ENCODE measurements around the gene CAMKMT. TPM values are rescaled to one million over a fixed set of nuclear protein-coding genes. Genes with fewer than 3 reads are reported as not detected.

The CAMKMT gene
- total RNA-seq, 2 donors from 2014 or later = 3.6 to 4.6 TPM

DNA sequence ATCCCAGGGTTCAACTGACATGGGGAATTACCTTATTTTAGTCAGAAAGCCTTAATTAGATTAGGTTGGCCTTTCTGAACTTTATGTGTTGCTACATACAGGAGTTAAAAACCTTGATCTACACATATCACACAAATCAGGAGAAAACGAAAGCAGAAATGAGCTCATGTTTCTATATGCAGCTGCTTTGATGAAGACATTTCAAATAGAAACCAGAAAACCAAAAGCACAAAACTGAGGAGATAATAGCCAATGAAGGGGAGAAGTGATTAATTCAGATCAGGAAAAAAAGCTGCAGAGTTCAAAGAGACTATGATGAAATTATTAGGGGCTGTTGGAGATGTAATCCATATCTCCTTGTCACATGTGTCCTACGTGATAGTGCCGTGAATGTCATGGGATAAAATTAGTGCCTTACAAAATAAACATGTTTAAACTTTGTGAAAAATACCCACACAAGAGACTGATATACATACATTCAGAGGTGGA lies 255.0 kb downstream of the CAMKMT start:
- no peaks in the 10 kb centered on the region for H3K27me3 ChIP-seq
- TF ChIP-seq, protein P1, sequence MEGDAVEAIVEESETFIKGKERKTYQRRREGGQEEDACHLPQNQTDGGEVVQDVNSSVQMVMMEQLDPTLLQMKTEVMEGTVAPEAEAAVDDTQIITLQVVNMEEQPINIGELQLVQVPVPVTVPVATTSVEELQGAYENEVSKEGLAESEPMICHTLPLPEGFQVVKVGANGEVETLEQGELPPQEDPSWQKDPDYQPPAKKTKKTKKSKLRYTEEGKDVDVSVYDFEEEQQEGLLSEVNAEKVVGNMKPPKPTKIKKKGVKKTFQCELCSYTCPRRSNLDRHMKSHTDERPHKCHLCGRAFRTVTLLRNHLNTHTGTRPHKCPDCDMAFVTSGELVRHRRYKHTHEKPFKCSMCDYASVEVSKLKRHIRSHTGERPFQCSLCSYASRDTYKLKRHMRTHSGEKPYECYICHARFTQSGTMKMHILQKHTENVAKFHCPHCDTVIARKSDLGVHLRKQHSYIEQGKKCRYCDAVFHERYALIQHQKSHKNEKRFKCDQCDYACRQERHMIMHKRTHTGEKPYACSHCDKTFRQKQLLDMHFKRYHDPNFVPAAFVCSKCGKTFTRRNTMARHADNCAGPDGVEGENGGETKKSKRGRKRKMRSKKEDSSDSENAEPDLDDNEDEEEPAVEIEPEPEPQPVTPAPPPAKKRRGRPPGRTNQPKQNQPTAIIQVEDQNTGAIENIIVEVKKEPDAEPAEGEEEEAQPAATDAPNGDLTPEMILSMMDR (IDR thresholded peaks at IDR 0.05) = no peak
- no peaks in the 10 kb centered on the region for H3K36me3 ChIP-seq
- no peaks in the 10 kb centered on the region for H3K9me3 ChIP-seq
- no peak for DNase-seq (ENCODE audit: low spot score)
- no peak overlapping the region for H3K27ac ChIP-seq
- no peaks in the 10 kb centered on the region for H3K4me1 ChIP-seq
- H3K4me3 ChIP-seq = no peak overlapping the region

DNA sequence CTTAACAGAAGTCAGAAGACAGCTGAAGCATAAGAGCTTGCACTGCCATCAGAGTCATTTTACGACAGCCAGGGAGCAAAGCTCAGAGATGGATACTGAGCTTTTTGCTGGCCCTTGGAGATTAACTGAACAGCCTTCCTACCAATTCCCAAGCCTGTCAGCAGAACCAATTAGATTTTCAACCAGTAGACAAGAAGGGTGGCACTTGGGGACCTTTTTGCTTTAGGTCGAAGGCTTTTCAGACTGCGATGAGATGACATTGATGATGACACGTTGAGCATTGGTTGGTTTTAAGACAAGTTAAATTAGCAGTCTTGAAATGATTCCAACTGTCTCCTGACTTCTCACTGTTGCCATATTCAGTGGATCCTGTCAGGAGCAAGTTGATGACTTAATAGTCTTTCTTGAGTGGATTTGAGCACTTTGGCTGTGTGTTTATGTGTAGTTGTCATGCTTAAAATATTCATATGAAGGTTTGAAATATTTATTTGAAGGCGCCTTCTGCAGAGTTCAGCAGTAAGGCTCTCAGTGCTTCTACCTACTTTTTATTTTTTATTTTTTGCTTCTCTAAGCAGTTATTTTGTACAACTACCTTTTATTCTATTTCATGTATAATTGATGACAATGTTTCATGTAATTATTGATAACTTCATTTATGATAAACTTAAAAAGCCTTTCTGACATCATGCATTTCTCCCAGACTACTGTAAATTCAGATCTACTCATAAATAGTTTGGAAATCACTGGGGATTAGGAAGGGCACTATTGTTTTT lies 256.7 kb downstream of the CAMKMT start:
- Histone ChIP-seq H3K36me3 (no peaks in the 10 kb centered on the region), H3K4me1 (no peaks in the 10 kb centered on the region), H3K27ac (no peak overlapping the region), H3K4me3 (no peak overlapping the region), H3K9me3 (no peaks in the 10 kb centered on the region), H3K27me3 (no peaks in the 10 kb centered on the region)
- no peak for DNase-seq (ENCODE audit: low spot score)
- TF ChIP-seq, protein P1 (IDR thresholded peaks at IDR 0.05) = no peak

DNA sequence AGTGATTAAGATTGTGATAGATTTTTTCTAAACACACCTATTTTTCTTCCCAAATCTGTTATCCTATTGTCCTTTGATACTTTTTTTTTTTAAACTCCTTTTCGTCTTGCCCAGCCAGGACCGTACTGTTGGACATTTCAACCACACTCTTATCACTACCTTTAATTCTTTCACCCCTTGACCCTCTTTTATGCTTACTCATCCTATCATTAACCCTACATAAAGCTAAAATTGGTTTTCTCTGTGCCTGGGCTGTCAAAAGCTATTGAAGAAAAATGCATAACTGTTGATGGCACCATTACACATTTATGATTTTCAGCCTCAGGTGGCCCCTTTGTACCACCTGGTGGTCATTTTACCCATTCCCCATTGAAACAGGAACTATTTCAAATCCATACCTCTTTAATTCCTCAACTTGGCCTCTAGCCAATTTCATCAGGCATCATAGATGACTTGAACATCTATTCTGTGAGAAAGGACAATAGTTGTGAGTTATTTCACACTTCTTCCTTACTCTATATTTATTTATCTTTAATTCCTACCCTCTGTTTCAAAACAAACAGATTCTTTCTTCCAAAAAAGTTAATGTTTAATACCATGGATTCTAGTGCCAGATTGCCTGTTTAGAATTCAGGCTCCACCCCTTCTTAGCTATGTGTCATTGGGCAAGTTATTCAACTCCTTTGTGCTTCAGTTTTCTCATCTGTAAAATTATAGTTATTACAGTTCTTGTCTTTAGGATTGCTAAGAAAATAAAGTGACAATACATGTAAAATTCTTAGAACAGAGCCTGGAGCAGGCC lies 258.6 kb downstream of the CAMKMT start:
- TF ChIP-seq, protein P1 (IDR thresholded peaks at IDR 0.05) = no peak
- H3K9me3 ChIP-seq = no peaks in the 10 kb centered on the region
- H3K4me1 ChIP-seq = no peaks in the 10 kb centered on the region
- no peak for DNase-seq (ENCODE audit: low spot score)
- H3K27me3 ChIP-seq = no peaks in the 10 kb centered on the region
- H3K27ac ChIP-seq = no peak overlapping the region
- H3K36me3 ChIP-seq = no peaks in the 10 kb centered on the region
- no peak overlapping the region for H3K4me3 ChIP-seq

DNA sequence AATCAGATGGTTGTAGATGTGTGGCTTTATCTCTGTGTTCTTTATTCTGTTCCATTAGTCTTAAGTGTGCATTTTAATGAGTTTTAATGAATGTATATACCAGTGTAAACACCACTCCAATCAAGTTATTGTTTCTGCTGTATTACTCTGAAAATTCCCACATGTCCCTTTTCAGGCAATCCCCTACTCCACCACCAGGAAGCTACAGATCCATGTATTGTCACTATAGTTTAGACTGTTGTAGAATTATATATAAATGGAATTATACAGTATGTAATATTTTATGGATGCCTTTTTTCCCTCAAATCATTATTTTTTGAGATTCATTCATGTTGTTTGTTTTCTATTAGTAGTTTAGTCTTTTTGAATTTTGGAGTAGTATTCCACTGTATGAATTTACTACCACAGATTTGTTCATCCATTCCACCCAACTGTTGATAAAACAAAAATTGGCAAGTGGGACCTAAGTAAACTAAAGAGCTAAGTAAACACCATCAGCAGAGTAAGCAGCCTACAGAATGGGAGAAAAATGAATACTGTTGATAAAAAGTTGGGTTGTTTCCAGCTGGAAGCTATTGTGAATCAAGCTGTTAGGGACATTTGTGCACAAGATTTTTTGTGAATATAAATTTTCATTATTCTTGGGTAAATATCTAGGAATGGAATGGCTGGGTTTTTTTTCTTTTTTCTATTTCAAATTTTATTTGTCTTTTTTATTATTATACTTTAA lies 262.0 kb downstream of the CAMKMT start:
- Histone ChIP-seq H3K9me3 (no peaks in the 10 kb centered on the region), H3K4me1 (no peaks in the 10 kb centered on the region), H3K36me3 (no peaks in the 10 kb centered on the region), H3K4me3 (no peak overlapping the region), H3K27me3 (no peaks in the 10 kb centered on the region), H3K27ac (no peak overlapping the region)
- TF ChIP-seq, protein P1 (IDR thresholded peaks at IDR 0.05) = no peak
- no peak for DNase-seq (ENCODE audit: low spot score)

DNA sequence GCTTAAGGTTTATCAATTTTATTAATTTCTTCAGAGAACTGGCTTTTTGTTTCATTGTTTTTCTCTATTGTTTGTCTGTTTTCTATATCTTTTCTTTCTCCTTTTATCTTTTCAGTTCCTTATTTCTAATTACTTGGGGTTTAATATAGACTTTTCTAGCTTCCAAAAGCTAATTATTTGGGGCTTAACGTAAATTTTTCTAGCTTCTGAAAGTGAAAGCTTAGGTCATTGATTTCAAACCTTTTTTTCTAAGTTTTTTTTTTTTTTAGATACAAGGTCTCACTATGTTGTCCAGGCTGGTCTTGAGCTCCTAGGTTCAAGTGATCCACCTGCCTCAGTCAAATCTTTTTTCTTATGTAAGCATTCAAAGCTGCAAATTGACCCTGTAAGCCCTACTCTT lies 266.6 kb downstream of the CAMKMT start:
- TF ChIP-seq, protein P1 (IDR thresholded peaks at IDR 0.05) = no peak
- H3K27me3 ChIP-seq = no peaks in the 10 kb centered on the region
- DNase-seq (ENCODE audit: low spot score) = no peak

More for the DNA sequence above, 266.6 kb downstream of the CAMKMT start:
- no peaks in the 10 kb centered on the region for H3K4me1 ChIP-seq
- no peaks in the 10 kb centered on the region for H3K36me3 ChIP-seq
- no peak overlapping the region for H3K4me3 ChIP-seq
- H3K27ac ChIP-seq = no peak overlapping the region
- H3K9me3 ChIP-seq = peaks cover 0 to 7% of the 10 kb centered on the region in 2 donors

Data from right atrium auricular region (tissue), 2 donors.